Thyroid gland (tissue), 4 donors: ENCODE results near the gene OR14J1.

Experiments used
- CTCF ChIP-seq, 6 experiments: fragments of 200-600 bp in 3 of 6; fragments of 450-650 bp in 3 of 6; sonication (generic) in 3 of 6; IDR thresholded peaks; one replicate each; pipeline ENCODE4 v1.5.1; 2016 to 2019; ENCODE audit warnings: antibody characterized with exemption in 6 of 6, mild to moderate bottlenecking in 2 of 6, inconsistent platforms in 1 of 6, moderate library complexity in 1 of 6
- POLR2A ChIP-seq, 2 donors: fragments of 450-650 bp; IDR thresholded peaks; one replicate each; pipeline ENCODE4 v1.6.1; 2017; ENCODE audit warnings: antibody characterized with exemption in 2 of 2, mild to moderate bottlenecking in 2 of 2, moderate library complexity in 1 of 2

GRCh38 chr6:29295181-29295585, 6.3 kb upstream of the OR14J1 start:
- no peak for TF ChIP-seq POLR2A (IDR thresholded peaks at IDR 0.05)
- no peak for TF ChIP-seq CTCF (IDR thresholded peaks at IDR 0.05)
